Naive B cell (primary cell): ENCODE data around the gene MCF2L. TPM values are rescaled to one million over a fixed set of nuclear protein-coding genes. Genes with fewer than 3 reads are reported as not detected.

ENCODE experiments used
- ATAC-seq, 2 donors: fragments of 150-1000 bp; cut with Tn5 transposase; 2 replicates each; pipeline ENCODE4 v1.10.0; 2021; ENCODE audit warnings: low read depth in 2 of 2, mild to moderate bottlenecking in 2 of 2, moderate library complexity in 2 of 2
- DNase-seq: peaks from one replicate; pipeline ENCODE4 v3.0.0; 2022
- H3K27ac Mint-ChIP-seq, 6 donors: one replicate each; pipeline ENCODE4 v1.8.0; 2020 to 2022; ENCODE audit warnings: mild to moderate bottlenecking in 6 of 6, mixed read lengths in 6 of 6, moderate library complexity in 5 of 6, inconsistent platforms in 2 of 6
- H3K27me3 Mint-ChIP-seq, 3 donors: one replicate each; pipeline ENCODE4 v1.8.0; 2021 to 2022; ENCODE audit warnings: mixed read lengths in 3 of 3, mild to moderate bottlenecking in 1 of 3
- H3K36me3 Mint-ChIP-seq, 2 donors: one replicate each; pipeline ENCODE4 v1.8.0; 2020 to 2022; ENCODE audit warnings: mixed read lengths in 2 of 2, inconsistent platforms in 1 of 2, mild to moderate bottlenecking in 1 of 2
- H3K4me1 Mint-ChIP-seq, 3 donors: one replicate each; pipeline ENCODE4 v1.8.0; 2020 to 2022; ENCODE audit warnings: mixed read lengths in 3 of 3, inconsistent platforms in 1 of 3, mild to moderate bottlenecking in 1 of 3, moderate library complexity in 1 of 3
- H3K4me3 Mint-ChIP-seq, 8 donors: one replicate each; pipeline ENCODE4 v1.8.0; 2020 to 2022; ENCODE audit warnings: mild to moderate bottlenecking in 8 of 8, mixed read lengths in 8 of 8, moderate library complexity in 8 of 8, inconsistent platforms in 2 of 8
- H3K9me3 Mint-ChIP-seq, 7 donors: one replicate each; pipeline ENCODE4 v1.8.0; 2020 to 2022; ENCODE audit warnings: mixed read lengths in 7 of 7, mild to moderate bottlenecking in 5 of 7, inconsistent platforms in 2 of 7, moderate library complexity in 1 of 7
- polyA plus RNA-seq, 6 donors: library from polyadenylated mRNA; unstranded; fragments of 300-500 nt; fragmentation: Illumina TruSeq; gene quantifications; one replicate each; pipeline ENCODE4 v1.2.3, GENCODE V29; 2021; ENCODE audit warnings: low read depth in 6 of 6

Gene MCF2L
- polyA plus RNA-seq, 6 donors from 2014 or later: 2.1 to 4.7 (median 4.2) TPM

DNA sequence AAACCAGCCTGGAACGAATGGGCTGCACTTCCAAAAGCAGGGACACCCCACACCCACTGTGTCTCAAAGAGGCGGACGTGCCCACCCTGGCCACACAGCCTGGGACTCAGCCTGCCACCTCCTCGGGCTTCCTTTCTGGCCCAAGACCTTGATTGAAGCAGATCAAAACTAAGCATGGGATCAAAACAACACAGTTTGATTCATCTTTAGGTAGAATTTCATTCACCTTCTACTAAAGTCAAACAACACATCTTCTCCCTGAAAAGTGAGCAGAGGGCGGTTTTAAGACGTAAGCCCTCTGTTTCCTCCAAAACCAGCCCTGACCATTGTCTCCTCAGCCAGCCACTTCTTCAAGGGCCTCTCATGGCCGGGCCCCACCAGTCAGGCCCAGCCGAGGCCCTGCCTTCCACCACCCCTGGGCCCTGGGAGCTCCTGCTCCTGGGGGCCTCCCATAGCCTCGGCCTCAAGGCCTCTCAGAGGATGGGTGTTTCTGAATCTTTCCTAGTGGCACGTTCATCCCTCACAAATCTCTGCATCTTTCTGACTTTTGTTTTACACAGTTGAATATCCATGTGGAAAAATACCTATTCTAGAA, 147.3 kb downstream of the MCF2L start:
- DNase-seq (no peak), ATAC-seq (no peak)
- H3K27ac Mint-ChIP-seq: no peak overlapping the region
- peaks cover 0 to 2% (median 0%) of the 10 kb centered on the region in 7 donors for H3K9me3 Mint-ChIP-seq
- H3K27me3 Mint-ChIP-seq: peaks cover 5 to 16% (median 15%) of the 10 kb centered on the region in 3 donors
- no peak overlapping the region for H3K4me3 Mint-ChIP-seq
- no peaks in the 10 kb centered on the region for H3K36me3 Mint-ChIP-seq
- H3K4me1 Mint-ChIP-seq: no peaks in the 10 kb centered on the region

DNA sequence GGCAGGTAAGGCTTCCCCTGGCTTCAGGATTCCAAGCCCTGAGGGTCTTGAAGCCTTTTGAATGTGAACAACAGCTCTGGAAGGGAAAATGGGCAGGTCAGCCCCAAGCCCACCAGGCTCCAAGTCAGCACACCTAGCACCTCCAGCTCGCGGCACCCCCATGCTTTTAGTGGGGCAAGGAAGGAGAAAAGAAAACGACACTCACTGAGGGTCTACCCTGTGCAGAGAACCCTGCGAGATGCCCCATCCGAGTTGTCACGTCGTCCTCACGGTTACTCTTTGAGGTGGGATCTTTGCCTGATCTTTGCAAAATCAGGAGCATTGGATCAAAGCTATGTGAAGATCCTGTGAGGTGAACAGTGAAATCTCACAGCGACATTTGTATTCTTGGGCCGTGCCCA, 147.9 kb downstream of the MCF2L start:
- DNase-seq (no peak), ATAC-seq (no peak)
- H3K4me1 Mint-ChIP-seq: no peaks in the 10 kb centered on the region
- no peak overlapping the region for H3K4me3 Mint-ChIP-seq
- no peaks in the 10 kb centered on the region for H3K36me3 Mint-ChIP-seq
- peaks cover 0 to 2% (median 0%) of the 10 kb centered on the region in 7 donors for H3K9me3 Mint-ChIP-seq
- H3K27me3 Mint-ChIP-seq: peaks cover 5 to 16% (median 15%) of the 10 kb centered on the region in 3 donors
- no peak overlapping the region for H3K27ac Mint-ChIP-seq

DNA sequence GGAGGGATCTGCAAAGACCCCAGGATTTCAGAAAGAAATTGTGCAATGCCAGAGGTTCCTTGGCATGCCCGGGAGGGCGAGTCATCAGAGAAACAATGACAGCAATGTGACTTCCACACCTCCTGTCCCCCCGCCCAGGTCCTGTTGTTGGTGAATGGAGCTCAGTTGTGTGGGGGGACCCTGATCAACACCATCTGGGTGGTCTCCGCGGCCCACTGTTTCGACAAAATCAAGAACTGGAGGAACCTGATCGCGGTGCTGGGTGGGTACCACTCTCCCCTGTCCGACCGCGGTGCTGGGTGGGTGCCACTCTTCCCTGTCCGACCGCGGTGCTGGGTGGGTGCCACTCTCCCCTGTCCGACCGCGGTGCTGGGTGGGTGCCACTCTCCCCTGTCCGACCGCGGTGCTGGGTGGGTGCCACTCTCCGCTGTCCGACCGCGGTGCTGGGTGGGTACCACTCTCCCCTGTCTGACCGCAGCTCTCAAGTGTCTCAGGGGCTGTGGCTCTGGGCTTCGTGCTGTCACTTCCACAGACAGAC, 148.4 kb downstream of the MCF2L start:
- Mint-ChIP-seq H3K4me1 (no peaks in the 10 kb centered on the region), H3K9me3 (peaks cover 0 to 2% (median 0%) of the 10 kb centered on the region in 7 donors), H3K4me3 (no peak overlapping the region), H3K27ac (no peak overlapping the region), H3K27me3 (peaks cover 5 to 16% (median 15%) of the 10 kb centered on the region in 3 donors), H3K36me3 (no peaks in the 10 kb centered on the region)
- no peak for DNase-seq
- ATAC-seq: no peak

DNA sequence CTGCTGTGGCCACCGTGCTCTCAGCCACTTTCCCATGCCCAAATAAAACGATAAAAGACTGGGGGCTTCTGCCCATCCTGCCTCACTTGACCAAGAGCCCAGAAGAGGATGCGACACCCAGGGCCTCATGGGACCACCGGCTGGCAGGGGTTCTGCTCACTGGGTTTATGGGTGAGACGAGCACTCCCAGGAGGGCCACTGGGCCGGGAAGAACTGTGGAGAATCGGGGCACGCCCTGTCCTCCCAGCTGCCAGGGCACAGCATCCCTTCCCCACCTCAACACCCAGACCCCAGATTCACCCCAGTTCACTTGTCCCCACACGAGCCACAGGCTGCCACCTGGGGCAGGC, 148.9 kb downstream of the MCF2L start:
- no peak overlapping the region for H3K4me3 Mint-ChIP-seq
- H3K27me3 Mint-ChIP-seq: peaks cover 8 to 18% (median 16%) of the 10 kb centered on the region in 3 donors
- no peaks in the 10 kb centered on the region for H3K36me3 Mint-ChIP-seq
- peaks cover 0 to 2% (median 0%) of the 10 kb centered on the region in 7 donors for H3K9me3 Mint-ChIP-seq
- H3K27ac Mint-ChIP-seq: no peak overlapping the region
- no peaks in the 10 kb centered on the region for H3K4me1 Mint-ChIP-seq
- DNase-seq (no peak), ATAC-seq (no peak)

DNA sequence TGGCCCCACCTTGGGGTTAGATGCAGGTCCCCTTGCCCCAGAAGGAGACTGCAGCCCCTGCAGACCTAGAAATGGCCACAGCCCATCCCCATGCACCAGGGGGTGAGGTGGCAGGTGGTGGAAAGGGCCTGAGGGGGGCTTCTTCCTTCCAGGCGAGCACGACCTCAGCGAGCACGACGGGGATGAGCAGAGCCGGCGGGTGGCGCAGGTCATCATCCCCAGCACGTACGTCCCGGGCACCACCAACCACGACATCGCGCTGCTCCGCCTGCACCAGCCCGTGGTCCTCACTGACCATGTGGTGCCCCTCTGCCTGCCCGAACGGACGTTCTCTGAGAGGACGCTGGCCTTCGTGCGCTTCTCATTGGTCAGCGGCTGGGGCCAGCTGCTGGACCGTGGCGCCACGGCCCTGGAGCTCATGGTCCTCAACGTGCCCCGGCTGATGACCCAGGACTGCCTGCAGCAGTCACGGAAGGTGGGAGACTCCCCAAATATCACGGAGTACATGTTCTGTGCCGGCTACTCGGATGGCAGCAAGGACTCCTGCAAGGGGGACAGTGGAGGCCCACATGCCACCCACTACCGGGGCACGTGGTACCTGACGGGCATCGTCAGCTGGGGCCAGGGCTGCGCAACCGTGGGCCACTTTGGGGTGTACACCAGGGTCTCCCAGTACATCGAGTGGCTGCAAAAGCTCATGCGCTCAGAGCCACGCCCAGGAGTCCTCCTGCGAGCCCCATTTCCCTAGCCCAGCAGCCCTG, 149.4 kb downstream of the MCF2L start:
- H3K27ac Mint-ChIP-seq: no peak overlapping the region
- no peak for DNase-seq
- H3K4me3 Mint-ChIP-seq: peak overlapping the region in 1 of 8 donors; percentile 9
- no peaks in the 10 kb centered on the region for H3K4me1 Mint-ChIP-seq
- H3K36me3 Mint-ChIP-seq: no peaks in the 10 kb centered on the region
- H3K27me3 Mint-ChIP-seq: peaks cover 14 to 22% (median 16%) of the 10 kb centered on the region in 3 donors
- peaks cover 0 to 2% (median 0%) of the 10 kb centered on the region in 7 donors for H3K9me3 Mint-ChIP-seq
- no peak for ATAC-seq

DNA sequence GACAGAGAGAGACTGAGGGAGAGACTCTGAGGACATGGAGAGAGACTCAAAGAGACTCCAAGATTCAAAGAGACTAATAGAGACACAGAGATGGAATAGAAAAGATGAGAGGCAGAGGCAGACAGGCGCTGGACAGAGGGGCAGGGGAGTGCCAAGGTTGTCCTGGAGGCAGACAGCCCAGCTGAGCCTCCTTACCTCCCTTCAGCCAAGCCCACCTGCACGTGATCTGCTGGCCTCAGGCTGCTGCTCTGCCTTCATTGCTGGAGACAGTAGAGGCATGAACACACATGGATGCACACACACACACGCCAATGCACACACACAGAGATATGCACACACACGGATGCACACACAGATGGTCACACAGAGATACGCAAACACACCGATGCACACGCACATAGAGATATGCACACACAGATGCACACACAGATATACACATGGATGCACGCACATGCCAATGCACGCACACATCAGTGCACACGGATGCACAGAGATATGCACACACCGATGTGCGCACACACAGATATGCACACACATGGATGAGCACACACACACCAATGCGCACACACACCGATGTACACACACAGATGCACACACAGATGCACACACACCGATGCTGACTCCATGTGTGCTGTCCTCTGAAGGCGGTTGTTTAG, 150.3 kb downstream of the MCF2L start:
- H3K27ac Mint-ChIP-seq: no peak overlapping the region
- H3K36me3 Mint-ChIP-seq: no peaks in the 10 kb centered on the region

DNA sequence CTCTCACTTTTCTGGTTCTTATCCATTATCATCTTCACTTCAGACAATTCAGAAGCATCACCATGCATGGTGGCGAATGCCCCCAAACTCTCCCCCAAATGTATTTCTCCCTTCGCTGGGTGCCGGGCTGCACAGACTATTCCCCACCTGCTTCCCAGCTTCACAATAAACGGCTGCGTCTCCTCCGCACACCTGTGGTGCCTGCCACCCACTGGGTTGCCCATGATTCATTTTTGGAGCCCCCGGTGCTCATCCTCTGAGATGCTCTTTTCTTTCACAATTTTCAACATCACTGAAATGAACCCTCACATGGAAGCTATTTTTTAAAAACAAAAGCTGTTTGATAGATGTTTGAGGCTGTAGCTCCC, 150.8 kb downstream of the MCF2L start:
- Mint-ChIP-seq H3K9me3 (peaks cover 0 to 2% (median 0%) of the 10 kb centered on the region in 7 donors), H3K4me3 (peak overlapping the region in 1 of 8 donors; percentile 73), H3K4me1 (no peaks in the 10 kb centered on the region), H3K27me3 (peaks cover 16 to 21% (median 16%) of the 10 kb centered on the region in 3 donors), H3K27ac (no peak overlapping the region), H3K36me3 (no peaks in the 10 kb centered on the region)
- DNase-seq: no peak
- ATAC-seq: no peak

More for the DNA sequence above, 150.3 kb downstream of the MCF2L start:
- Mint-ChIP-seq H3K27me3 (peaks cover 16 to 21% (median 21%) of the 10 kb centered on the region in 3 donors), H3K4me3 (no peak overlapping the region), H3K9me3 (peaks cover 0 to 2% (median 0%) of the 10 kb centered on the region in 7 donors), H3K4me1 (no peaks in the 10 kb centered on the region)
- ATAC-seq (no peak), DNase-seq (no peak)

DNA sequence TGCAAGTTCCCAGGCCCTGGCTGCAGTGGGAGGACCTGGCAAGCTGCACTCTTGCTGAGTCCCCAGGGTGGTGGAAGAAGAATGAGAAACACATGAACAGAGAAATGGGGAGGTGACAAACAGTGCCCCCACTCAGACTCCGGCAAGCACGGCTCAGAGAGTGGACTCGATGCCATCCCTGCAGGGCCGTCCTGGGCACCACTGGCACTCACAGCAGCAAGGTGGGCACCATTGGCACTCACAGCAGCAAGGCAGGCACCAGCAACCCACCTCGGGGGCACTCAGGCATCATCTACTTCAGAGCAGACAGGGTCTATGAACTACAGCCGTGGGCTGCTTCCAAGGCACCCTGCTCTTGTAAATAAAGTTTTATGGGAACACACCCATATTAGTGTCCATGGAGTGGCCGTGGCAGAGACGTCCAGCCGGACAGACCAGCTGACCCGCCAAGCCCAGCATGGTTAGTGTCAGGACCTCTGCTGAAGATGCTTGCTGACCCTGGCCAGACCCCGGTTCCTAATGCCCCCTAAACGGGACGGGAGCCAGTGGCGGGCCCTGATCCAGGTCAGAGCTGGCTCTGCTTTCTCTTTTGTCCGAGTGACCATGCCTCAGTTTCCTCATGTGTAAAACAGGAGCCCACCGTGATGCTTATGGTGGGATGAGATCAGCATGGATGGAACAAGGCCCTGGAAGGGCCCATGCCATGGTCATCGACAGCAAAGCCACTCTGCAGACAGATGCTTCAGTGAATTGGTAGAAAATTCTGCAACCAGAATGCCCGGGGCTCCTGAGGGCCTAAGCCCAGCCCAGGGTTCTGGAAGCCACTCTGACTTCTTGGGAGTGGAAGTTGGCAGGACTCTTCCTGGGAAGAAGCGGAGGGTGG, 151.5 kb downstream of the MCF2L start:
- Mint-ChIP-seq H3K4me3 (no peak overlapping the region), H3K27me3 (peaks cover 10 to 24% (median 18%) of the 10 kb centered on the region in 3 donors), H3K36me3 (no peaks in the 10 kb centered on the region), H3K9me3 (peaks cover 0 to 2% (median 0%) of the 10 kb centered on the region in 7 donors), H3K27ac (no peak overlapping the region), H3K4me1 (no peaks in the 10 kb centered on the region)
- no peak for ATAC-seq
- DNase-seq: no peak

DNA sequence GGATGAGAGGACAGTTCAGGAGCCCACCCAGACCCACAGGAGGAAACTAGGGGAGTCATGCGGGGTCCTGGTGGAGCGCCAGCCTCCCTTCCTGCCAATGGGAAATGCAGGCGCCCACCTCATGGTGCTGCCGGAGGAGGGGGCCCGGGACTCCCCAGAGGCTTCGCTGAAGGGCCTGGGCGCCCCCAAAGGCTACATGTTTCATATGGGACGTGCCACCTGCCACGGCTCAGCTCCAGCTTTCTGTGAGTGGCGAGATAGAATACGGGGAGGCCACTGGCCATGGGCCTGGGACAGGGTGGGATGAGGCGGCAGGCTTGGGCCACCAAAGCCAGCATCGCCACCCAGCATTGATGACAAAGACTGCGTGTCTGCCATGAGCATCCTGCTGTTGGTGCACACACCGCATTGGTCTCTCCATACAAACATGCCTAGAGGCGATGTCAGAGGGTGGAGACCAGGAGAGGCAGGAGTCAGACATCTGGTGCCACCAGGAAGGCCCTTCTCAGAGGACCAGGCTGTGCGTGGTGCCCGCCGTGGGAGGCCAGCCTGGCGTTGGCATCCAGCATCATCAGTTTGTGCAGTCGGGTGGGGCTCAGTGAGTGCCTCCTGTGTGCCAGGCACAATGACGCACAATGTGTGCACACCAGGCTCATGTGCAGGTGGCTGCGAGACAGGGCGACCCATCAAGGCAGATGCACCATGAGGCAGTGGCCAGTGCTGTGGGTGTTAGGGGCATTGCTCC, 152.3 kb downstream of the MCF2L start:
- no peak for ATAC-seq
- H3K4me1 Mint-ChIP-seq: no peaks in the 10 kb centered on the region
- no peak for DNase-seq
- peaks cover 0 to 2% (median 0%) of the 10 kb centered on the region in 7 donors for H3K9me3 Mint-ChIP-seq
- peaks cover 13 to 32% (median 20%) of the 10 kb centered on the region in 3 donors for H3K27me3 Mint-ChIP-seq
- no peak overlapping the region for H3K27ac Mint-ChIP-seq
- H3K36me3 Mint-ChIP-seq: no peaks in the 10 kb centered on the region
- H3K4me3 Mint-ChIP-seq: no peak overlapping the region

DNA sequence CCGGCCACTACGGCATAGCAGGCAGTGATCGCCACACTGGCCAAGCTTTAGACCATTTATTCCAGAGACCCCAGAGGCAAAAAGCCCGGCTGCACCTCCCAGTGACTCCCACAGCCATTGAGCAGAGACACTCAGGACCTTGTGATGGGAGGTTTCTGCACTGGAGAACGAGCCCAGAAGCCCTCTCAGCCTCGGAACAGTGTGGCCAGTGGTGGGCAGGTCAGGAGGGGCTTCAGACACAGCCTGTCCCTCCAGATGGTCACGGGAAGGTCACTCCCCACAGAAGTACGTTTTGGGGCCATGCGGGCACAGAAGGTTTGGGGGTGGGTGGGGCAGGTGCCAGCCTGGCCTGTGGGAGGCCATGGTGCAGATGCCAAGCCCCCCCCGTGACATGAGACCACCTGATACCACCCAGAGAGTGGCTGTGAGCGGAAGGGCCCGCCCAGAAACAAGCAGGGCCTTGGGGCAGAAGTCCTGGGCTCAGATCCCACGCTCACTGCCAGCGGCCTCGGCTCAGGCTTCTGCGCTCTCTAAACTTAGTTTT, 153.0 kb downstream of the MCF2L start:
- DNase-seq (no peak), ATAC-seq (no peak)
- Mint-ChIP-seq H3K4me1 (no peaks in the 10 kb centered on the region), H3K9me3 (peaks cover 0 to 2% (median 0%) of the 10 kb centered on the region in 7 donors), H3K27ac (no peak overlapping the region), H3K36me3 (no peaks in the 10 kb centered on the region), H3K27me3 (peaks cover 19 to 39% (median 19%) of the 10 kb centered on the region in 3 donors), H3K4me3 (no peak overlapping the region)

DNA sequence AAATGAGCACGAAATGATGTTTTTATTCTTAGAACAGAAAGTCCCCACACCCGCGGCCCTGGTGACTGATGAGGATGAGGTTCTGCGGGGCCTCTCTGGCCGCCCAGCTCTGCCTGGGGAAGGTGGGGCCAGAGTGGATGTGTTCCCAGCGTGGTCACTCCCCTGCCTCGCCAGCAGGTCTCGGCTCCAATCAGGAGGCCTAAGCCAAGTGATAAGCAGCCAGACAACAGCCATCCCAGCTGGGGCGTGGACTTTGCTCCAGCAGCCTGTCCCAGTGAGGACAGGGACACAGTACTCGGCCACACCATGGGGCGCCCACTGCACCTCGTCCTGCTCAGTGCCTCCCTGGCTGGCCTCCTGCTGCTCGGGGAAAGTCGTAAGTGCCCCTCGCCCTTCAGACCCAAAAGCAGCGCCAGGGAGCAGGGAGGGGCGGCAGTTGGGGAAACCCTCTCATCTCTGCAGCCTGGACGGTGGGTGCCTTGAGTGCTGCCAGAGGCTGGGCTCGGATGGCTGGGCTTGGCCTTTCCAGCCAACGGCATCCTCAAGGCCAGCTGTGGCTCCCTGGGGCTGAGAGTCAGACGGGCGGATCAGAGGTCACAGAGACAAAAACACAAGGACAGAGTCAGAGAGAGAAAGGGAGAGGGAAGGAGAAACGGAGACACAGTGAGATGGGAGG, 153.7 kb downstream of the MCF2L start, which contains the start of gene F10:
F10 (plus strand) TSS at position 250 of the 676 bp plus-strand sequence; CDS start at position 307, 57 bp downstream.
- DNase-seq: no peak
- no peak for ATAC-seq

More for the DNA sequence above, 153.7 kb downstream of the MCF2L start, which contains the start of gene F10:
- no peak within 1 kb of the TSS for H3K27ac Mint-ChIP-seq
- no peaks in the 10 kb centered on the region for H3K4me1 Mint-ChIP-seq
- no peaks in the 10 kb centered on the region for H3K36me3 Mint-ChIP-seq
- H3K27me3 Mint-ChIP-seq: peaks cover 26 to 46% (median 26%) of the 10 kb centered on the region in 3 donors
- H3K4me3 Mint-ChIP-seq: no peak within 1 kb of the TSS
- H3K9me3 Mint-ChIP-seq: no peaks in the 10 kb centered on the region
